Mucosa of stomach (tissue), 1 donor: ENCODE results near the gene NQO2.
"Not testable (repeated sequence)": the region's sequence is repeated elsewhere in the genome, so short reads cannot be mapped to it uniquely, and the experiment has no call there.

ENCODE experiments used
- H3K27me3 ChIP-seq: one replicate; pipeline ENCODE4 v1.7.0; 2013; ENCODE audit warnings: mild to moderate bottlenecking, low read length; ENCODE audit not compliant: control insufficient read depth, insufficient read depth
- H3K36me3 ChIP-seq: one replicate; pipeline ENCODE4 v1.7.0; 2013; ENCODE audit warnings: low read length; ENCODE audit not compliant: control insufficient read depth, insufficient read depth
- H3K4me1 ChIP-seq: one replicate; pipeline ENCODE4 v1.7.0; 2013; ENCODE audit warnings: mild to moderate bottlenecking, low read length; ENCODE audit not compliant: control insufficient read depth, insufficient read depth
- H3K4me3 ChIP-seq: one replicate; pipeline ENCODE4 v1.7.0; 2013; ENCODE audit warnings: low read length
- H3K9ac ChIP-seq: one replicate; pipeline ENCODE4 v1.7.0; 2013; ENCODE audit warnings: mild to moderate bottlenecking, low read length, moderate library complexity
- H3K9me3 ChIP-seq: one replicate; pipeline ENCODE4 v1.7.0; 2013; ENCODE audit warnings: mild to moderate bottlenecking, low read length, moderate library complexity; ENCODE audit not compliant: control insufficient read depth
- donor health status: Pancreatic carcinoma.

The NQO2 gene

DNA sequence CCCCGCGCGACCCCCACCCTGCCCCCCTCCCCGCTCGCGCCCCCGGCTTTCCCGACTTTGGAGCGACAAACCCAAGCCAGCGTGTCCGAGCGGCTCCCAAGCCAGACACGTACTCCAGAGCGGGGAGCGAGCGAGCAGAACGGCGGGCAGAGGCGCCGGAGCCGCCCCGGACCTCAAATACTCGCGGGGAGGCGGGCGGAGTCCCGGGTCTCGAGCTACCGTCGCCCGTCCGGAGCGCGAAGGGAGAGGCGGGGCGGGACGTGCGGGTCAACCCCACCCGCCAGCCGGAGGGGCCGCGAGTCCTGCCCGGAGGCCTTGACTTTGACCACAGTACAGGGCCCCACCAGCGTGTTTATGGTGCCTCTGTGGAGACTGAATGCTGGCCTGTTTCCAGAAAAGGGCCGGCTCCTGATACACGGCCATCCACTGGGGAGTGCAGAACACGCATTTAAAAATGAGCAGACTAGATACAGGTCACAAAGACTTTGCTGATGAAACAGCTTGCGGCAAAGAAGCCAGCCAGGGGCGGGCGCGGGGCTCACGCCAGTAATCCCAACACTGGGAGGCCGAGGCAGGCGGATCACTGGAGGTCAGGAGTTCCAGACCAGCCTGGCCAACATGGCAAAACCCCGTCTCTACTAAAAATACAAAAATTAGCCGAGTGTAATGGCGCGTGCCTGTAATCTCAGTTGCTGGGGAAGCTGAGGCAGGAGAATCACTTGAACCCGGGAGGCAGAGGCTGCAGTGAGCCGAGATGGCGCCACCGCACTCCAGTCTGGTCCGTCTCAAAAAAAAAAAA is 28.1 kb upstream of the NQO2 start, which contains the start of gene SERPINB6:
Gene SERPINB6, minus strand, starts transcription at position 148 of the 799 bp plus-strand sequence. CDS start 12,235 bp downstream, outside the sequence.
- no peaks in the 10 kb centered on the region for H3K36me3 ChIP-seq
- H3K4me1 ChIP-seq, result peaks cover 18% of the 10 kb centered on the region
- no peaks in the 10 kb centered on the region for H3K9me3 ChIP-seq
- H3K9ac ChIP-seq, result peak within 1 kb of the TSS; percentile 86
- no peaks in the 10 kb centered on the region for H3K27me3 ChIP-seq
- H3K4me3 ChIP-seq, result peak within 1 kb of the TSS; percentile 46

DNA sequence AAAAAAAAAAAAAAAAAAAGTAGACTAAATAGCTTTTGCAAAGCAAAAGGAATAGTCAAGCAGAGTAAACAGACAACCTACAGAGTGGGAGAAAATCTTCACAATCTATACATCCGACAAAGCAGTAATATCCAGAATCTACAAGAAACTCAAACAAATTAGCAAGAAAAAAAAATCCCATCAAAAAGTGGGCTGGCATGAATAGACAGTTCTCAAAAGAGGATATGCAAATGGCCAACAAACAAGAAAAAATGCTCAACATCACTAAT is 27.5 kb upstream of the NQO2 start:
- not testable (repeated sequence) for H3K4me3 ChIP-seq, H3K36me3 ChIP-seq, H3K9me3 ChIP-seq, H3K27me3 ChIP-seq
- H3K4me1 ChIP-seq, result peaks cover 13% of the 10 kb centered on the region
- H3K9ac ChIP-seq, result peak overlapping the region; percentile 86

DNA sequence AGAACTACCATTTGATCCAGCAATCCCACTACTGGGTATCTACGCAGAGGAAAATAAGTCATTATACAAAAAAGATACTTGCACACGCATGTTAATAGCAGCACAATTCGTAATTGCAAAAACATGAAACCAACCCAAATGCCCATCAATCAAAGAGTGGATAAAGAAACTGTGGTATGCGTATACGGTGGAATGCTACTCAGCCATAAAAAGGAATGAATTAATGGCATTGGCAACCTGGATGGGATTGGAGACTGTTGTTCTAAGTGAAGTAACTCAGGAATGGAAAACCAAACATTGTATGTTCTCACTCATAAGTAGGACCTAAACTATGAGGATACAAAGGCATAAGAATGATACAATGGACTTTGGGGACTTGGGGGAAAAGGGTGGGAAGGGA is 27.0 kb upstream of the NQO2 start:
- H3K36me3 ChIP-seq, H3K9me3 ChIP-seq, H3K9ac ChIP-seq, H3K4me3 ChIP-seq, H3K27me3 ChIP-seq: not testable (repeated sequence)
- H3K4me1 ChIP-seq, result peaks cover 12% of the 10 kb centered on the region

DNA sequence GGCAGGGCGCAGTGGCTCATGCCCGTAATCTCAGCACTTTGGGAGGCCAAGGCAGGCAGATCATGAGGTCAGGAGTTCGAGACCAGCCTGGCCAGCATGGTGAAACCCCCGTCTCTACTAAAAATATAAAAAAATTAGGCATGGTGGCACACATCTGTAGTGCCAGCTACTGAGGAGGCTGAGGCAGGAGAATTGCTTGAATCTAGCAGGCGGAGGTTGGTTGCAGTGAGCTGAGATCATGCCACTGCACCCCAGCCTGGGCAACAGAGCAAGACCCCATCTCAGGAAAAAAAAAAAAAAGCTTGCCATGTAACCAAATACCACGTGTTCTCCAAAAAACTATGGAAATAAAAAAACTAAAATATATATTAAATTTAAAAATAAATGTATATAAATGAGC is 26.5 kb upstream of the NQO2 start:
- H3K27me3 ChIP-seq, H3K36me3 ChIP-seq, H3K9ac ChIP-seq, H3K9me3 ChIP-seq, H3K4me3 ChIP-seq: not testable (repeated sequence)
- H3K4me1 ChIP-seq, result peaks cover 12% of the 10 kb centered on the region

DNA sequence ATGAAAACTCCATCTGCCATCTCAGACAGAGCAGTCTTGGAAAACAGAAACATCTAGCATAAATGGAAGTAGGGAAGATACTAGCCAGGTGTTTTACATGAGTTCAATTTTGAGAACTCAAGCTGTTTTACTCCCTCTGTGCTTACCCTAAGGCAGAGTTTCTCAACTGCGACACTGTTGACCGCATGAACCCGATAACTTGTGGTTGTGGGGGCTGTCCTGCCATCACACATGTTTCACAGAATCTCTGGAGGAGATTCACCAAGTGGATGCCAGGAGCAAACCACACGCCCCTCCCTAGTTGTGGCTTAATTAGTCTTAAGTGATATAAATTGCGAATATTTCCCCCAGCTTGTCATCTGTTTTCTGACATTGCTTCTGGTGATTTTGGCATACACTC is 26.0 kb upstream of the NQO2 start:
- H3K9me3 ChIP-seq, result no peaks in the 10 kb centered on the region
- no peaks in the 10 kb centered on the region for H3K36me3 ChIP-seq
- H3K9ac ChIP-seq, result no peak overlapping the region
- H3K4me1 ChIP-seq, result peaks cover 12% of the 10 kb centered on the region
- no peak overlapping the region for H3K4me3 ChIP-seq
- no peaks in the 10 kb centered on the region for H3K27me3 ChIP-seq

DNA sequence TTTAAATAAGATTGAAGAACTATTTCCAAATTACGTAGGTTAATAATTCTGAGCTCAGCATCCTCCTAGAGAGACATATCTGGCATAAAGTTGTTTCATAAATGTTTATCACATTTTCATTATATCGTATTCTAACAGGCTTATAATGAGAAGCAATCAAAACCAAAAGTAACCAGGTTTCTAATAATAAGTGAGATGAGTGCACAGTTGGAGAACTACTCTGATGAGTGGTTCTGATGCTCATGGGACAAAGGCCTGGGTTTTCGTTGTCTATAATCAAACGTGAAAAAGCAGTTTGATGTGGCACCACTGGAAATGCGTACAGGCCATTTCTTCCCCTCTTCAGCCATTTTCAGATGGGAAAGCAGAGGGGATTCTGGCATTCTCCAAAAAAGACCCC is 23.6 kb upstream of the NQO2 start:
- H3K4me1 ChIP-seq, result peaks cover 15% of the 10 kb centered on the region
- no peak overlapping the region for H3K4me3 ChIP-seq
- no peak overlapping the region for H3K9ac ChIP-seq
- H3K9me3 ChIP-seq, result no peaks in the 10 kb centered on the region
- no peaks in the 10 kb centered on the region for H3K27me3 ChIP-seq
- no peaks in the 10 kb centered on the region for H3K36me3 ChIP-seq

DNA sequence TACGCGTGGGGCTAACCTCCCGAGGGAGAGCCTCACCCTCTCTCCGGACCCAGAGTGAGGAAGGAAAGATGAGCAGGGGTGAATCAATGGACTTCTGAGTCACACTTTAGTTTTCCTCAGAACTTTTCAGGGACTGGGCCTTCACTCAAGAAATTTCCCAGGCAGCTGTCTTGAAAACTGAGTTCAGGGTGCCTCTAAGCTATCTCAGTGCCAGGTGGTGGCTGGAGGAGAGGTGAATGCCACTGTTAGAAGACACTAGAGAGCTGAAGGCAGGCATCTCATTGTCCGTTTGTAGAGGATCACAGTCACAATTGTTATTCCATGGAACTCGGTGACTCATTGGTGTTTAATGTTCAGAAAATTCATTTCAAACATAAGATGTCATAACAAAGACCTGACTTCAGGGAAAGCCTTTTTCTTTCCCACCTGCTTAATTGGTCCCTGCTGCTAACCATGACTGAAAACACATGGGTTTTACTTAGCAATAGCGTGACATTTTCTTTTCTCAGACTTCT is 23.1 kb upstream of the NQO2 start:
- Histone ChIP-seq H3K36me3 (no peaks in the 10 kb centered on the region), H3K9ac (no peak overlapping the region), H3K4me3 (no peak overlapping the region), H3K4me1 (peaks cover 21% of the 10 kb centered on the region), H3K9me3 (no peaks in the 10 kb centered on the region), H3K27me3 (no peaks in the 10 kb centered on the region)

DNA sequence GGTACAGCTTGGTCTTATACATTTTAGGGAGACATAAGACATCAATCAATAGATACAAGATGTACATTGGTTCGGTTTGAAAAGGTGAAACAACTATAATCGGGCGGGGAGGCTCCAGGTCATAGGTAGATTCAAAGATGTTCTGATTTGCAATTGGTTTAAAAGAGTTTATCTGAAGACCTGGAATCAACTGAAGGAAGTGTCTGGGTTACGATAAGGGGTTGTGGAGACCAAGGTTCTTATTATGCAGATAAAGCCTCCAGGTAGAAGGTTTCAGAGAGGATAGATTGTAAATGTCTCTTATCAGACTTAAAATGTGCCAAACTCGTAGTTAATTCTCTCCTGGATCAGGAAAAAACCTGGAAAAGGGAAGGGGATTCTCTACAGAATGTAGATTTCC is 22.4 kb upstream of the NQO2 start:
- no peaks in the 10 kb centered on the region for H3K36me3 ChIP-seq
- no peaks in the 10 kb centered on the region for H3K27me3 ChIP-seq
- no peak overlapping the region for H3K9ac ChIP-seq
- no peak overlapping the region for H3K4me3 ChIP-seq
- H3K4me1 ChIP-seq, result peaks cover 26% of the 10 kb centered on the region
- H3K9me3 ChIP-seq, result no peaks in the 10 kb centered on the region

DNA sequence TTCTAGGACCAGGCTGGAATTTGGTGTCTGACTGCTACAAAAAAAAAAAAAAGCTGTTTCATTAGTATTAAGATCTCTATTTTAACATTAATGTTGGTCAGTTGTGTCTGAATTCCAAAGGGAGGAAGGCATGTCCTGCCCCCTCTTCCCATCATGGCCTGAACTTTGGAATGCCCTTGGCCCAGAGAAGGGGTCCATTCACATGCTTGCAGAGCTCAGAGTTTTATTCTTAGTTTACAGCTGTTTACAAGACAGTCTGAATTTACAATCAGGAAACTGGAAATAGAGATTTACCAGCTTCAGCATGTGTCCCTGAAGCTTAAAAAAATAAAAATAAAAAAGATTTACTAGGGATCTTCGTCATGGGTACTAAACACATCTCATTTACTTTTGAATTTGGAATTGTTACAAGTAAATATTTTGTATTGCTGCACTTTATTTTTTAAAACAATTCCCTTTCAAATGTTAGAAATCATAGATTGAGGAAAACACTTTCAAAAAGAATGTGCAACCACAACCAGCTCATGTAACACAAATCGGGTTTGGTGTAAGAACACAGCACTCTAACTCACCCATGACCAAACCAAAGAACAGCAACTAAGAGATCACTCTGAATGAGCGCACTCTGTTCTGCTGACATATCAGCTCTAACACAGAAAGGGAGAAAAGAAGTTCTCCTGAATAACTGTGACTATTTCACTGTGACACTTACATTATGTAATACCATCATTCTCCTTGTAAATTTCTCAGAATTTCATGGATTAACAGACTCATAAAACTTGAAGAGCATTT is 21.7 kb upstream of the NQO2 start:
- H3K9ac ChIP-seq, result no peak overlapping the region
- no peaks in the 10 kb centered on the region for H3K27me3 ChIP-seq
- H3K4me3 ChIP-seq, result no peak overlapping the region
- peaks cover 34% of the 10 kb centered on the region for H3K4me1 ChIP-seq
- H3K36me3 ChIP-seq, result no peaks in the 10 kb centered on the region
- no peaks in the 10 kb centered on the region for H3K9me3 ChIP-seq

DNA sequence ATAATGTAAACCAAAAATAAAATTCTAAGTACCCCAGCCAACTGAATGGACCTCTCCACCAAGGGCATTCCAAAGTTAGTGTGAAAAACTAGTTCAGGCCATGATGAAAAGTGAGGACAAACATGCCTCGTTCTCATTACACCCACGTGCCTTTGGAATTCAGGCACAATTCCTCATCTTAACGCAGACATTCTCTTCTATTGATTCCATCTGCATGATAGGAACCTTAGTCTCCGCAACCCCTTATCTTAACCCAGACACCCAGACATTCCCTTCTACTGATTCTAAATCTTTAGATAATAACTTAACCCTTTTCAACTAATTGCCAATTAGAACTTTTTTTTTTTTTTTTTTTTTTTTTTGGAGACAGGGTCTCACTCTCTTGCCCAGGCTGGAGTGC is 20.8 kb upstream of the NQO2 start:
- Histone ChIP-seq H3K4me1 (peaks cover 43% of the 10 kb centered on the region), H3K9me3 (no peaks in the 10 kb centered on the region), H3K36me3 (no peaks in the 10 kb centered on the region), H3K9ac (no peak overlapping the region), H3K4me3 (no peak overlapping the region), H3K27me3 (no peaks in the 10 kb centered on the region)

DNA sequence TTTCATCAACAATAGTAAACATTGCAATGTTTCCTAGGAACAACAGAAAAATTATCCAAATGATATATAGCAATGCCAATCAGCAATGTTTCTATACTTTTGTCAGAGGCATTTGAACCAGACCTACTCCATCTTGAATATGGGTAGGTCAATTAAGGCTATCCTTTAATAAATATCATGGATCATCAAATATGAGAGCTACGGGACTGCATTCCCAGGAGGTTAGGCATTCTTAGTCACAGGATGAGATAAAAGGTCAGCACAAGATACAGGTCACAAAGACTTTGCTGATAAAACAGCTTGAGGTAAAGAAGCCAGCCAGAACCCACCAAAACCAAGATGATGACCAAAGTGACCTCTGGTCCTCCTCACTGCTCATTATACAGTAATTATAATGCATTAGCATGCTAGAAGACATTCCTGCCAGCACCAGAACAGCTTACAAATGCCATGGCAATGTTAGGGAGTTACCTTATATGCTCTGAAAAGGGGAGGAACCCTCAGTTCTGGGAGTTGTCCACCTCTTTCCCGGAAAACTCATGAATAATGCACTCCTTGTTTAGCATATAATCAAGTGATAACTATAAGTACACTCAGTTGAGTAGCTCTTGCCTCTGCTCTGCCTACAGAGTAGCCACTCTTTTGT is 19.8 kb upstream of the NQO2 start:
- no peaks in the 10 kb centered on the region for H3K9me3 ChIP-seq
- H3K36me3 ChIP-seq, result no peaks in the 10 kb centered on the region
- peaks cover 47% of the 10 kb centered on the region for H3K4me1 ChIP-seq
- H3K4me3 ChIP-seq, result no peak overlapping the region
- H3K9ac ChIP-seq, result peak overlapping the region; percentile 1
- H3K27me3 ChIP-seq, result no peaks in the 10 kb centered on the region

DNA sequence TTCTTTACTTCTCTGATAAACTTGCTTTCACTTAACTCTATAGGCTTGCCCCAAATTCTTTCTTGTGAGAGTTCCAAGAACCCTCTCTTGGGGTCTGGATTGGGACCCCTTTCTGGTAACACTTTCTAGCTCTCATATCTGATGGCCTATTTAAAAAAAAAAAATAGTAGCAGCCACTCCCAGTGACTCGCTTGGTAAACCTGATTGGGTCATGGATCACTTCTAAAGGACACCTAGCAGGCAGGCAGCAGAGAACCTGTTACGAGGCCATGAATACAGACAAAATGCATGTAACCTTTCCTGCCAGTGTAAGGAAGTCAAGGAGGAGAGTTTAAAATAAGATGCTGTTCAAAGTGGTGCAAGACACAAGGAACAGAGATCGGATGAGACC is 19.2 kb upstream of the NQO2 start:
- Histone ChIP-seq H3K4me3 (no peak overlapping the region), H3K9ac (peak overlapping the region; percentile 1)

More for the DNA sequence above, 19.2 kb upstream of the NQO2 start:
- Histone ChIP-seq H3K36me3 (no peaks in the 10 kb centered on the region), H3K9me3 (no peaks in the 10 kb centered on the region), H3K4me1 (peaks cover 52% of the 10 kb centered on the region), H3K27me3 (no peaks in the 10 kb centered on the region)
